HG03575 (cell line): Measurements from ENCODE around the gene SLC41A1.

Experiments used
- ATAC-seq: cut with Tn5 transposase; IDR thresholded peaks from one replicate; pipeline ENCODE4 v1.9.1; 2021; ENCODE audit not compliant: unreplicated experiment, insufficient number of reproducible peaks, low FRiP score; ENCODE audit errors: extremely low read depth

Gene SLC41A1

GRCh38 chr1:205769641-205770365 lies 43.2 kb downstream of the SLC41A1 start:
- no peak for ATAC-seq

- no peak for ATAC-seq
Measured at GRCh38 chr1:205767248-205767647, 45.8 kb downstream of the SLC41A1 start.

GRCh38 chr1:205766570-205766969 lies 46.4 kb downstream of the SLC41A1 start:
- no peak for ATAC-seq

- ATAC-seq, result no peak
Measured at GRCh38 chr1:205766038-205766437, 47.0 kb downstream of the SLC41A1 start.

GRCh38 chr1:205764578-205764977 lies 48.4 kb downstream of the SLC41A1 start:
- ATAC-seq, result no peak

GRCh38 chr1:205763980-205764379 lies 49.0 kb downstream of the SLC41A1 start:
- ATAC-seq, result no peak

GRCh38 chr1:205760606-205761005 lies 52.4 kb downstream of the SLC41A1 start:
- no peak for ATAC-seq

GRCh38 chr1:205756552-205756951 lies 56.4 kb downstream of the SLC41A1 start:
- no peak for ATAC-seq

- no peak for ATAC-seq
Measured at GRCh38 chr1:205754857-205755256, 58.1 kb downstream of the SLC41A1 start.

- no peak for ATAC-seq
Measured at GRCh38 chr1:205751036-205751651, 61.9 kb downstream of the SLC41A1 start.

- ATAC-seq, result peak; percentile 63
Measured at GRCh38 chr1:205750138-205751035, 62.6 kb downstream of the SLC41A1 start, which contains the start of gene NUCKS1. Gene NUCKS1, minus strand, starts transcription at chr1:205750182. Its CDS starts 209 bp downstream, at chr1:205749973.

- no peak for ATAC-seq
Measured at GRCh38 chr1:205749234-205750137, 63.5 kb downstream of the SLC41A1 start.

- no peak for ATAC-seq
Measured at GRCh38 chr1:205748403-205749233, 64.4 kb downstream of the SLC41A1 start.

GRCh38 chr1:205746757-205747412 lies 66.1 kb downstream of the SLC41A1 start:
- no peak for ATAC-seq

GRCh38 chr1:205744403-205744802 lies 68.6 kb downstream of the SLC41A1 start:
- no peak for ATAC-seq

GRCh38 chr1:205743977-205744376 lies 69.0 kb downstream of the SLC41A1 start:
- no peak for ATAC-seq

- ATAC-seq, result no peak
Measured at GRCh38 chr1:205741681-205742080, 71.3 kb downstream of the SLC41A1 start.
